ENCODE data around the gene MTMR3.

MTMR3 gene

GRCh38 chr22:29871684-29872083, 11.3 kb upstream of the MTMR3 start:
- DNase-seq, result no peak

GRCh38 chr22:29872144-29872893, 10.7 kb upstream of the MTMR3 start:
- no peak for DNase-seq

- no peak for DNase-seq
These were observed 10.0 kb upstream of the MTMR3 start for GRCh38 chr22:29872989-29873388.

- no peak for DNase-seq
These were observed 9.0 kb upstream of the MTMR3 start for GRCh38 chr22:29873943-29874342.

- no peak for DNase-seq
These were observed 5.4 kb upstream of the MTMR3 start for GRCh38 chr22:29877620-29878019.

- DNase-seq, result no peak
These were observed 3.2 kb upstream of the MTMR3 start for GRCh38 chr22:29879753-29880152.

- DNase-seq, result no peak
These were observed 294 bp upstream of the MTMR3 start for GRCh38 chr22:29882716-29883044.

GRCh38 chr22:29883775-29884097, 762 bp downstream of the MTMR3 start:
- no peak for DNase-seq

- DNase-seq, result no peak
These were observed 2.6 kb downstream of the MTMR3 start for GRCh38 chr22:29885610-29886009.

- DNase-seq, result no peak
These were observed 3.6 kb downstream of the MTMR3 start for GRCh38 chr22:29886596-29886995.

- no peak for DNase-seq
These were observed 4.4 kb downstream of the MTMR3 start for GRCh38 chr22:29887358-29887757.

GRCh38 chr22:29890760-29891159, 7.8 kb downstream of the MTMR3 start:
- no peak for DNase-seq

- DNase-seq, result no peak
These were observed 9.6 kb downstream of the MTMR3 start for GRCh38 chr22:29892315-29893156.

GRCh38 chr22:29901354-29901753, 18.4 kb downstream of the MTMR3 start:
- no peak for DNase-seq

- DNase-seq, result no peak
These were observed 20.4 kb downstream of the MTMR3 start for GRCh38 chr22:29903371-29903770.

- no peak for DNase-seq
These were observed 21.0 kb downstream of the MTMR3 start for GRCh38 chr22:29904020-29904419.

GRCh38 chr22:29907753-29908515, 25.0 kb downstream of the MTMR3 start:
- no peak for DNase-seq

GRCh38 chr22:29912141-29912540, 29.2 kb downstream of the MTMR3 start:
- DNase-seq, result no peak

- DNase-seq, result no peak
These were observed 29.8 kb downstream of the MTMR3 start for GRCh38 chr22:29912605-29913398.

- no peak for DNase-seq
These were observed 31.2 kb downstream of the MTMR3 start for GRCh38 chr22:29914165-29914564.

GRCh38 chr22:29914991-29915533, 32.1 kb downstream of the MTMR3 start:
- no peak for DNase-seq

GRCh38 chr22:29916007-29916544, 33.1 kb downstream of the MTMR3 start:
- DNase-seq, result no peak

All from NK-92 treated with Interleukin-12 subunit alpha and Interleukin-12 subunit beta, amount 100 ng/mL, for 24 hours (cell line).